HFF-Myc (cell line): ENCODE measurements around the gene BABAM2.
A peak's percentile ranks its signal among the peaks of the same experiment; 100 is the strongest.

Experiments
- DNase-seq: peaks from one replicate; pipeline ENCODE4 v3.0.0-alpha.2; 2011; ENCODE audit warnings: low read depth; ENCODE audit errors: extremely low read depth
- H3K4me3 ChIP-seq: replicated peaks from 2 replicates; pipeline ENCODE4 v1.5.1; 2011; ENCODE audit warnings: low read depth, mild to moderate bottlenecking, control low read depth, low read length
- TF ChIP-seq, protein P1 (sequence below): IDR thresholded peaks from 2 replicates; pipeline ENCODE4 v1.5.1; 2012; ENCODE audit warnings: mild to moderate bottlenecking, low read depth, low read length, control low read depth; ENCODE audit errors: missing control alignments

The BABAM2 gene

GRCh38 chr2:28152585-28153280 lies 262.2 kb downstream of the BABAM2 start:
- no peak overlapping the region for H3K4me3 ChIP-seq
- TF ChIP-seq, protein P1, sequence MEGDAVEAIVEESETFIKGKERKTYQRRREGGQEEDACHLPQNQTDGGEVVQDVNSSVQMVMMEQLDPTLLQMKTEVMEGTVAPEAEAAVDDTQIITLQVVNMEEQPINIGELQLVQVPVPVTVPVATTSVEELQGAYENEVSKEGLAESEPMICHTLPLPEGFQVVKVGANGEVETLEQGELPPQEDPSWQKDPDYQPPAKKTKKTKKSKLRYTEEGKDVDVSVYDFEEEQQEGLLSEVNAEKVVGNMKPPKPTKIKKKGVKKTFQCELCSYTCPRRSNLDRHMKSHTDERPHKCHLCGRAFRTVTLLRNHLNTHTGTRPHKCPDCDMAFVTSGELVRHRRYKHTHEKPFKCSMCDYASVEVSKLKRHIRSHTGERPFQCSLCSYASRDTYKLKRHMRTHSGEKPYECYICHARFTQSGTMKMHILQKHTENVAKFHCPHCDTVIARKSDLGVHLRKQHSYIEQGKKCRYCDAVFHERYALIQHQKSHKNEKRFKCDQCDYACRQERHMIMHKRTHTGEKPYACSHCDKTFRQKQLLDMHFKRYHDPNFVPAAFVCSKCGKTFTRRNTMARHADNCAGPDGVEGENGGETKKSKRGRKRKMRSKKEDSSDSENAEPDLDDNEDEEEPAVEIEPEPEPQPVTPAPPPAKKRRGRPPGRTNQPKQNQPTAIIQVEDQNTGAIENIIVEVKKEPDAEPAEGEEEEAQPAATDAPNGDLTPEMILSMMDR: no peak
- DNase-seq: no peak

GRCh38 chr2:28153851-28154250 lies 263.3 kb downstream of the BABAM2 start:
- TF ChIP-seq, protein P1: no peak
- DNase-seq: no peak
- no peak overlapping the region for H3K4me3 ChIP-seq

DNA sequence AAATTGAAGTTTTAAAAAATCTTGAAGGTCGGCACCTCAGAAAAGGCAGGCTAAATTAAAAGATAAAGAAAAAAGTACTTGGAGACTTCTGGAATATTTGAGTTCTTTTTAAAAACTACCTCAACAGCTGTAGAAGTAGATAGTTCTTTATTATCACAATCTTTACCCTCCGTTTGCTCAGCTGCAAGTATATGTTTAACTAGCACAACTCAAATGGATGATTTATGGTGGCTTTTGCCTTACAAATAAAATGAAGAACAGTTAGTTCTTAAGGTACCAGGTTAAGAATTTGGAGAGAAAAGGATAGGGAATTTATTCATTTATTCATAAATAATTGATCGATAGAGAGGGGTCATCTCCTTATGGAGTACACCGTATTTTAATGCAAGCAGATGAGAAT lies 264.6 kb downstream of the BABAM2 start:
- no peak for DNase-seq
- TF ChIP-seq, protein P1: no peak
- no peak overlapping the region for H3K4me3 ChIP-seq

- DNase-seq: no peak
These were observed 265.1 kb downstream of the BABAM2 start for GRCh38 chr2:28155627-28156026.

DNA sequence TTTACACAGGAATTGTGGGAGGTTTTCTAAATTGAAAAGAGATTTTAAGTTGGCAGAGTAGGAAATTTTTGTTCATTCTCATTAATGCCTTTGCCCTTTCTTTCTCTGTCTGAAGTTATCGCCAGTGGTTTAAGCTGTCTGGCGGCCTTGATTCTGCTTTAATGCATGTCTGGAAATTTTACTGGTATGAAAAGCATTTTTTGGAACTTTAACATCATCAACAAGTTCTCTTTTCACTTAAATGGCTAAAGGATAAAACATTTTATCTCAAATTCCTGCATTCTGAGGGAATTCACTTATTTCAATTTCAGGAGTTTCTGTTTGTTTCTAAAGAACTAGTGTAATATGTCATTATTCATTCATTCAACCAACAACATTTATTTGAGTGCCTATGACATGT lies 268.3 kb downstream of the BABAM2 start:
- TF ChIP-seq, protein P1: no peak
- H3K4me3 ChIP-seq: no peak overlapping the region
- DNase-seq: no peak

More at GRCh38 chr2:28155627-28156026, 265.1 kb downstream of the BABAM2 start:
- TF ChIP-seq, protein P1: peak; percentile 65
- no peak overlapping the region for H3K4me3 ChIP-seq

DNA sequence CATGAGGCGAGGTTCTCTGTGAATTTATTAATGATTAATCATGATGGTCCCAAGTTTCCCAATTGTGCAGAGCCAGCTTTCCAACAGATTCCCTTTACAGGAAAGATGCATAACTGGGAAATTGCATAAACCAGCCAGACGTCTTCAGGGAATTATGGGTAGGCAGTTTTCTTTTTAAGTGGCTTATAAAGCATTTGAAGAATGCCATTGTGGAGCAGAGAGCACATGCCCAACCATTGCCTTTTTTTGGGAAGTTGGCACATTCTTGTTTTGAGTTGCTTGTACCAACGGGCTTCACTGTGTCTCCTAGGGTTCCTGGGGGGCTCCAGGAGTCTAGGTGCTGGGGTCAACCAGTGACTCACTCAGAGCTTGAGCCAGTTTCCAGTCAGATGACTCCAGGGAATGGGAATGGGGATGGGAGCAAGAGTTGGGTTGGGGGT lies 270.5 kb downstream of the BABAM2 start:
- DNase-seq: no peak
- TF ChIP-seq, protein P1: no peak

DNA sequence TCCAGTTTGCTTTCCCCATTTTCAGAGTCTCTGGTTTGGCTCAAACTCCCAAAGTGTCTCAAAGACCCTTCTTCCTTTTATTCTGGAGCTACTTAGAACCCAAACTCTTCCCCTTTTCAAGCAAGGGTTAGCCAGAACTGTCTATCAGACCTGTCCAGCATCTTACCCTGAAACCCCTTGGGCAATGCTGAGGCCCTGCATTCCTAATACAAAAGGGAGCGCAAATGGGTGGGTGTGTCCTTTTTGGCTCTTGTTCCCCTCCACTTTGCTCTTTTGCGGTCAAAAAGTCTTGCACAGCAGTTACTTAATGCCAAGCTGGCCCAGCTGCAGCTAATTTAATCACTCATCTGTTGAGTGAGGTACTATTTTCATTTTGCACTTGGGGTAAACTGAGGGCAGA lies 270.9 kb downstream of the BABAM2 start:
- no peak for DNase-seq
- H3K4me3 ChIP-seq: no peak overlapping the region
- TF ChIP-seq, protein P1: no peak

More for the DNA sequence above, 270.5 kb downstream of the BABAM2 start:
- no peak overlapping the region for H3K4me3 ChIP-seq
